TTC549 (cell line): ENCODE data around the gene LCP1.

ENCODE experiments used
- FAIRE-seq: peaks from 2 replicates; lab custom pipeline; 2012; peaks lifted over from hg19 to GRCh38; lab: Jason Lieb, UNC

The LCP1 gene

DNA sequence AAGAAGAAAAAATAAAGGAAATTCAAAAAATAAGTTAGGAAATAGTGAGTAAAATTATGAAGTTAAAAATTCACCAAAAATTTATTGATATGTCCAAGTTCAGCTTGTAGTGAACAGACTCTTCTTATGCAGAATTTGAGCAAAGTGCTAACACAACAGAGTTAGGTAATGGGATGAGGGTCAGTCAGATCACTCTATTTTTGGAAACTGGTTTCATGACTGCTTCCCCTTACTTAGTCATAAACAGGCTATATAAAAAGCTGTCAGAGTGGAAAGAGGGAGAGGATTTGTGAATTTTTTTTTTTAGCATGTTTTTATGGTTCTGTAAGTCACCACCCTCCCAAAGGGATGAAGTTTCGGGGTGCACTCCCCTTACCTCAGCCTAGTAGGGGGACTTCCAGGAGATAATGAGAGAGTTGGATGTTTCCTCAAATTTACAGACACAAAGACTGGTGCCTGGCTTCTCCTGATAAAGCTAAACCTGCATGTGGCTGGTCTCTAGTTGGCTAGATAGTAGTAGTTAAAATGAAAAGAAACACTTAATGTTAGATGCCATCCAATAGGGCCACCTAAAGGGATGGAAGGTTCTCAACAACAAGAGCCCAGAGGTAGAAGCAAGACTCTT lies 81.7 kb downstream of the LCP1 start:
- FAIRE-seq, result no peak

- FAIRE-seq, result no peak
These were observed 84.3 kb downstream of the LCP1 start for GRCh38 chr13:46097663-46098062.

DNA sequence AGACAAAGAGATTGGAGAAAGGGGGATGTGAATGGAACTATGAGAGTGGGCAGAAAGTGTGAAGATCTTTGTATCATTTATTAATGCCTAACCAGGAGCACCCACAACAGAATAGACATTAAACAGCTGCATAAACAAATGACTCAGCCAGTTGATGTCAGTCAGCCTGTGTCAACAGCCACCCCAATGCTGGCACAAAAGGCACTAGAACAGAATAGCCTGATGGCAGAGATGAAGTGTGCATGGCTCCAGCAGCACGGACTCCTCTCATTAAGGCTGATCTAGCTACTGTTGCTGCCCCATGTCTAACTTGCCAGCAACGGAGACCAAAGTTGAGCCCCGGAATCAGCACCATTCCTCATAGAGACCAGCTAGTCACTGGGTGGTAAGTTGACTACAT lies 85.0 kb downstream of the LCP1 start:
- no peak for FAIRE-seq

GRCh38 chr13:46094478-46094877 lies 87.5 kb downstream of the LCP1 start:
- no peak for FAIRE-seq

GRCh38 chr13:46088821-46089562 lies 93.0 kb downstream of the LCP1 start:
- FAIRE-seq, result no peak

DNA sequence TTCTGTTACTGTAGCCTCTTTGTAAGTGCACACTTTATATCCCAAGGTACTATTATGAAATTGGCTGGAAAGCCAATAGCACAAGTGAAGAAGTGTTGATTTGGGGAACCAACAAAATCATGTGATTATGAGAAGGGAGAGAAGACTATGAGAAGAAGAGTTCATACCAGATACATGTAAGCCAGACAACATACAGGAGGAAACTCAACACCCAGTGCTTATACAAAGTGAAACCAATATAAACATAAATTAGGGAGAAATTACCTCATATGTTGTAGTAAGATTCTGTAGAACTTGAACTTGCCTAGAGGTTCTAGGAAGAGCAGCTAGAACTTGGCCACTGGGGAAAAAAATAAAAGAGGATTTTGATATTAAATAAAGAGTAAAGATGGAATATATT lies 94.5 kb downstream of the LCP1 start:
- FAIRE-seq, result no peak

- no peak for FAIRE-seq
These were observed 95.0 kb downstream of the LCP1 start for GRCh38 chr13:46086985-46087384.

DNA sequence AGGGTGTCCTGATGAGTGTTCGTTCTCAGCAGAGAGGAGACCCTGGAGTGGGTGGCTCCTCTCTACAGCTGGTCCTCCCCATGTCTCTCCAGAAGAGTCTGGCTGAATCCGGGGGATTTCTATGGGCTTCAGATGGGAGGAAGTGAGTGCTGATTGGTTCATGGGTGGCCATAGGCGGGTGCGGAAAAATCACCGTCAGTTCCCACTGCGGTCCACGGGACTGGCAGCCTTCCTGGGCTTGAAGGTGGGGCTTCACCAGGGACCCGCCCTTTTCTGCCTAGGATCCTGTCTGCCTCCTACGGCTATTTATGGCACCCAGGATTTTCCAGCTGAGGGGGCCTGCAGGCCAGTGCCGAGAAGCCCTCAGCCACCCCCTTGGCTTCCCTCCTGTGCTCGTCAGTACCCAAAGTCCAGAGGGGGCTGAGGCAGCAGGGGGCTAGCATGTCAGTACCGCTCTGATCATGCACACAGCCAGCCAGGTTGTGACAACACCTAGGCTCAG lies 95.5 kb downstream of the LCP1 start:
- no peak for FAIRE-seq

DNA sequence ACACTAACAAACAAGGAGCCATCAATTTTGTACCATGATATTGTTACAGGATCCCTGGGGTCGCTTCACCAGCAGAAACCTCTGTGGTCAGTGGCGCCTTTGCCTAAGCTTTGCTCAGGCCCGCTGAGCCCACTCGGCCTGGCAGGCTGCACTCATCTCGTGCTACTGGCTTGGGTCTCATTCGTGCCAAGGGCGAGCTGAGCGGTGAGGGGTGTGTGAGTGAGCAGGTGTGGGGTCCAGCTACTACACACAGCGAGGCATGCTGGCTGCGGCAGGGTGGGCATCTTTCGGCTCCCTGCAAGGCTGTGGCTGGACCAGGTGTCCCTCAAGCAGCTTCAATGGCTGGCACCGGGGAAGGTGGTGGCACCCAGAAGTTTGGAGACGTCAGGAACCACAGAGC lies 96.2 kb downstream of the LCP1 start:
- no peak for FAIRE-seq

GRCh38 chr13:46082324-46082723 lies 99.7 kb downstream of the LCP1 start:
- no peak for FAIRE-seq

DNA sequence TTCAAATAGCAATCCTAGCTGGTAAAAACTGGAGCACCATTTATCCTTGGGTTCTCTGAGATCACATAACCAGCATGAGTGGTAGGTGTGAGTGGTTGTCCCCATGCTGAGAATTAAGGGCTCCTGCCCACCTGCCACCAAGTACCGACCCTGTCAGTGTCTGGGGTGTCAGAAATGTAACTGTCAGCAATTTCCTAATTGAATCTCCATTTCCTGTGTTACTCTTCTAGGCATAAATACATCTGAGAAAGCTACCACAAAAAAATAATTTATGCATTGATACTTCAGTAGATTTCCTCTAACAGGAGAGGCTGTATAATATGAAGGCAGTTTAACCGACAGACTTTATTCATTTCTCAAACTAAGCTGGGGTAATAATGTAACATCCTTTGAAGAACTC lies 102.2 kb downstream of the LCP1 start:
- no peak for FAIRE-seq

DNA sequence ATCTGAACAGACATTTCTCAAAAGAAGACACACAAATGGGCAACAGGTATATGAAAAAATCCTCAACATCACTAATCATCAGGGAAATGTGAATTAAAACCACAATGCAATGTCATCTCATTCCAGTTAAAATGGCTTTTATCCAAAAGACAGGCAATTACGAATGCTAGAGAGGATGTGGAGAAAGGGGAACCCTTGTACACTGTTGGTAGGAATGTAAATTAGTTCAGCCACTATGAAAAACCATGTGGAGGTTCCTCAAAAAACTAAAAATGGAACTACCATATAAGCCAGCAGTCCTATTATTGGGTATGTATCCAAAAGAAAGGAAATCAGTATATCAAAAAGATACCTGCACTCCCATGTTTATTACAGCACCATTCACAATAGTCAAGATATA lies 104.7 kb downstream of the LCP1 start:
- FAIRE-seq, result no peak

DNA sequence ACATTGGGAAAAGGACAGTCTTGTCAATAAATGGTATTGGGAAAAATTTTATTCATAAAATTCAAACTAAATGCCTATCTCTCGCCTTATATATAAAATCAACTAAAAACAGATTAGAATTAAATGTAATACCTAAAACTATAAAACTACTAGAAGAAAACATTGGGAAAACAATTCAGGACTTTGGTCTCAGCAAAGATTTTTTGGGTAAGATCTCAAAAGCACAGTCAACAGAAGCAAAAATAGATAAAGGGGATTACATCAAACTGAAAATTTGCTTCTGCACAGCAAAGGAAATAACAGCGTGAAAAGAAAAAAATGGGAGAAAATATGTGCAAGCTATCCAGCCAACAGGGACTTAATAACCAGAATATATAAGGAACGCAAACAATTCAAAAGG lies 105.2 kb downstream of the LCP1 start:
- no peak for FAIRE-seq
